Measurements from ENCODE around the gene ADD1. TPM values are rescaled to one million over a fixed set of nuclear protein-coding genes. Genes with fewer than 3 reads are reported as not detected.

The ADD1 gene
- total RNA-seq, 6 experiments from 2014 or later: 94.4 to 120 (median 103) TPM

DNA sequence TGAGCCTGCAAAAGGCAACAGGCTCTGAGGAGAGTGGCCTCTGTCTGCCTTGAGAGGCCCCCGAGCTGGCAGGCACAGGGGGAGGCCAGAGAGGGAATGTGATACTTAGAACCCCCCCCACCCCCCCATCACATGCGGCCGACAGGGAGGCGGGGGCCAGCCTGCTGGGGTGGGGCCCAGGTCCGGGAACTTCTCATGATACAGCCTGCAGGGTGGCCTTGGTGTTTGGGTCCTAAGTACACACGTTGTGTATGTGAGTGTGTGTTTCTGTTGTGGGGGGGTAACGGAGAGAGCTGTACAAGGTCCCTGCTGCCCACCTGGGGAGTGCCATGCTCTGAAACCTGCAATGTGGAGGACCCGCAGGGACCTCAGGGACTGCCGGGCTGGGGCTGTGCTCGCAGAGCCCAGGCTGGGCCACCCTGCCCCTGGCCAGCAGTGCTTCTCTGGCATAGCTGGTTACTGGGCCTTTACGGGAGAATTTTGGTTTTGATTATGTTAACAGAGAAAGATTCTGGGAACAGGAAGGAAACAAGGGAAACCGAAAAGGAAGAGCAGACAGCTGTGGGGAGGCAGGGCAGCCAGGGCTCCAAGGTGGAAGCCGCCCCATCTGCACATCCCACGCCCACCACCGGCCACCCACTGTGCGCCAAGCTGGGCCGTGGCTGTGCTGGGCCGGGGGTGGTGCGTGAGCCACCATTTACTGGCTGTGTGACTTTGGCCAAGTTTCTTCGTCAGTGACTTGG is 30.9 kb upstream of the ADD1 start:
- DNase-seq (no peak), ATAC-seq (peak in 2 of 4 donors; percentile 3)
- peak overlapping the region; percentile 24 to 43 (median 35) for H3K4me3 ChIP-seq
- peaks cover 0 to 11% (median 1%) of the 10 kb centered on the region in 4 donors for H3K36me3 ChIP-seq
- H3K27ac ChIP-seq: peak overlapping the region; percentile 46 to 78 (median 67)
- peaks cover 0 to 42% (median 5%) of the 10 kb centered on the region in 4 donors for H3K4me1 ChIP-seq
- 27% methylated on average over 8 of the region's 20 CpGs for WGBS (ENCODE audit: insufficient coverage, low coverage, low lambda C conversion rate, missing lambda C conversion rate)
- no peaks in the 10 kb centered on the region for H3K27me3 ChIP-seq
- no peak for TF ChIP-seq POLR2A (IDR thresholded peaks at IDR 0.05)
- TF ChIP-seq, protein P1, sequence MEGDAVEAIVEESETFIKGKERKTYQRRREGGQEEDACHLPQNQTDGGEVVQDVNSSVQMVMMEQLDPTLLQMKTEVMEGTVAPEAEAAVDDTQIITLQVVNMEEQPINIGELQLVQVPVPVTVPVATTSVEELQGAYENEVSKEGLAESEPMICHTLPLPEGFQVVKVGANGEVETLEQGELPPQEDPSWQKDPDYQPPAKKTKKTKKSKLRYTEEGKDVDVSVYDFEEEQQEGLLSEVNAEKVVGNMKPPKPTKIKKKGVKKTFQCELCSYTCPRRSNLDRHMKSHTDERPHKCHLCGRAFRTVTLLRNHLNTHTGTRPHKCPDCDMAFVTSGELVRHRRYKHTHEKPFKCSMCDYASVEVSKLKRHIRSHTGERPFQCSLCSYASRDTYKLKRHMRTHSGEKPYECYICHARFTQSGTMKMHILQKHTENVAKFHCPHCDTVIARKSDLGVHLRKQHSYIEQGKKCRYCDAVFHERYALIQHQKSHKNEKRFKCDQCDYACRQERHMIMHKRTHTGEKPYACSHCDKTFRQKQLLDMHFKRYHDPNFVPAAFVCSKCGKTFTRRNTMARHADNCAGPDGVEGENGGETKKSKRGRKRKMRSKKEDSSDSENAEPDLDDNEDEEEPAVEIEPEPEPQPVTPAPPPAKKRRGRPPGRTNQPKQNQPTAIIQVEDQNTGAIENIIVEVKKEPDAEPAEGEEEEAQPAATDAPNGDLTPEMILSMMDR (IDR thresholded peaks at IDR 0.05): no peak
- no peaks in the 10 kb centered on the region for H3K9me3 ChIP-seq
- intact Hi-C loops (cut with DNase I): no loop called here

DNA sequence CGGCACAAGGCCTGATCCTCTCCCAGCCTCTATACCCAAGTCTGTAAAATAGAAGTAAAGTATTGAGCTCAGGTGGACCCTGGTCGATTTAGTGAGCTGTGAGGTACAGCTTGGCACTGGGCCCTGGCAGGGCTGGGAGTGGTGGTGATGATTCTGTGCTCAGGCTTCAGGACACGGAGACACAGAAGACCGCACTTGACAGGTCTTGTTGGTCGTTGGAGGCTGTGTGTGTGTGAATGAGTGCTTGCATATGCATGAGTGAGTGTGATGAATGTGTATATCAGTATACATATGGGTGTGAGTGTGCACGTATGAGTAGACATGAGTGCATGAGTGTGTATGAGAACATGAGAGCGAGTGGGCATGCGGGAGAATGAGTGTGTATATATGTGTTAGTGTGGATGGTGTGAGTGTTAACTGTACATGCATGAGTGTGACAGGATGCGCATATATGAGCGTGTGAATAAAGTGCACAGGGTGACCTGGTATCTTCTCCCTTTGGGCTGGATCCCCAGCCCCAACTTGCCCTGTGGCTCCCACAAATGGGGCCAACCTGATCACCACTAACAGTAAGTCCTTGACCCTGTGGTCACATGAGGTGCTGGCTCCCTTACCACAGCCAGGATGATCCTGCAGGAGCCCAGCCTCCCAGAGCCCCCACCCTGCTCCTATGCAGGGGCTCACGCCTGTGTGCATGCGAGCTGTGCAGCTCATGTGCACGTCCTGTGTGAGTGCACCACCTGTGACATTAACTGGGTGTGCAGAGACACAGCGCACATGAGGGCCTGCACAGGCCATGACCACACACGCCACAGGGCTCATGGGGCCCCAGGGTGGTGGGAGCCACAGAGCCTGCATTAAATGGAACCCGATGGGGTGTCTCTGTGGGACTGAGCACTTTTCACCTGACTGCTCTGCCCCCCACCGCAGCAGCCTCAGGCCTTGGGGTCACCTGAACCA is 29.9 kb upstream of the ADD1 start:
- Histone ChIP-seq H3K9me3 (no peaks in the 10 kb centered on the region), H3K36me3 (peaks cover 0 to 11% (median 1%) of the 10 kb centered on the region in 4 donors), H3K4me3 (peak overlapping the region in 2 of 3 donors; percentile 24 to 43), H3K4me1 (peaks cover 0 to 40% (median 5%) of the 10 kb centered on the region in 4 donors), H3K27ac (no peak overlapping the region), H3K27me3 (no peaks in the 10 kb centered on the region)
- intact Hi-C loops (cut with DNase I): no loop called here
- WGBS (ENCODE audit: insufficient coverage, low coverage, low lambda C conversion rate, missing lambda C conversion rate): 62% methylated on average over 9 of the region's 17 CpGs
- DNase-seq (no peak), ATAC-seq (no peak)
- no peak for TF ChIP-seq POLR2A (IDR thresholded peaks at IDR 0.05)
- TF ChIP-seq, protein P1 (IDR thresholded peaks at IDR 0.05): no peak

DNA sequence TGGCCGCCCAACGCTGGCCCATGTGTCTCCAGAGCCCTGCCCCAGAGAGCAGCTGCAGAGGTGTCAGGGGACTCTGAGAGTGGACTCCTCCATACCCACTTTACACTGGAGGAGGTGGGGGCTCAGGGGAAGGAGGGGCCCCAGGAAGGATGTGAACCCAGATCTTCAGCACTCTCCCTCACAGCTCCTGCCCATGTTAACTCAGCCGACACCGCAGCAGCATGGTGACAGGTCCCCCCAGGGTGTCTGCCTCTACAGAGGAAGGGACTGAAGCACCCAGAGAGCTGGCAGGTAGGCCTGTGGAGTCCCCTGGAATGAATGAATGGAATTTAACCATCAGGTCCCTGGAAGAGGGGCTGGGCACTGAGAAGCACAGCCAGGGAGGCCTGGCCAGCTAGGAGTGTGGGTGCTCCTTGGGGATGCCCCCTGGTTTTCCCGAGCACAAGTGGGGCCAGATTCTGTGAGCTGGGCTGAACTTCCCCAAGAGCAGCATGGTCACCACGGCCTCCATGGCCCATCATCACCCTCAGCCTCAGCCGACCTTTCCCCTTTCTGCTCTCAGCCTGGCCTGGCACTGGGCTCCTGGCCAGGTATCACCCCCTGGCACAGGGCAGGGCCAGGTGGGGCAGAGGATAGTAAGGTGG is 28.9 kb upstream of the ADD1 start:
- intact Hi-C loops (cut with DNase I): no loop called here
- 40% methylated on average over 3 of the region's 7 CpGs for WGBS (ENCODE audit: insufficient coverage, low coverage, low lambda C conversion rate, missing lambda C conversion rate)
- Histone ChIP-seq H3K27ac (no peak overlapping the region), H3K9me3 (no peaks in the 10 kb centered on the region), H3K36me3 (peaks cover 0 to 11% (median 1%) of the 10 kb centered on the region in 4 donors), H3K4me1 (peaks cover 0 to 34% (median 3%) of the 10 kb centered on the region in 4 donors), H3K4me3 (no peak overlapping the region), H3K27me3 (no peaks in the 10 kb centered on the region)
- ATAC-seq: no peak
- TF ChIP-seq, protein P1 (IDR thresholded peaks at IDR 0.05): no peak
- no peak for TF ChIP-seq POLR2A (IDR thresholded peaks at IDR 0.05)
- DNase-seq: no peak

DNA sequence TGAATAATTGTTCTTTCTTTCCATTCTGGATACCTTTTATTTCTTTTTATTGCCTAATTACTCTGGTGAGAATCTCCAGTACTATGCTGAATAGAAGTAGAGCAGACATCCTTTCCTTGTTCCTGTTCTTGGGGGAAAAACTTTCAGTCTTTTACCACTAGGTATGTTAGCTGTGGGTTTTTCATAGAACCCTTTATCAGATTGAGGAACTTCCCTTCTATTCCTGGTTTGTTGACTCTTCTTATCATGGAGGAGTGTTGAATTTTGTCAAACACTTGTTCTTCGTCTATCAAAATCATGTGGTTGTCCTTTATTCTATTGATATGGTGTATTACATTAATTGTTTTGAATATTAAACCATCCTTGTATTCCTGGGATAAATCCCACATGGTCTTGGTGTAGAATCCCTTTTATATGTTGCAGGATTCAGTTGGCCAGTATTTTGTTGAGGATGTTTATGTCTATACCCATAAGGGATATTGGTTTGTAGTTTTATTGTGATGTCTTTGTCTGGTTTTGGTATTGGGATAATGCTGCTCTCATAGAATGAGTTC is 27.2 kb upstream of the ADD1 start:
- intact Hi-C loops (cut with DNase I): no loop called here
- DNase-seq (no peak), ATAC-seq (no peak)
- TF ChIP-seq POLR2A (IDR thresholded peaks at IDR 0.05): no peak
- TF ChIP-seq, protein P1 (IDR thresholded peaks at IDR 0.05): no peak
- Histone ChIP-seq H3K9me3 (no peaks in the 10 kb centered on the region), H3K27me3 (no peaks in the 10 kb centered on the region), H3K4me1 (peaks cover 0 to 22% (median 0%) of the 10 kb centered on the region in 4 donors), H3K36me3 (peaks cover 0 to 21% (median 1%) of the 10 kb centered on the region in 4 donors), H3K4me3 (no peak overlapping the region), H3K27ac (no peak overlapping the region)
- 57% methylated on average over 1 of the region's 1 CpG for WGBS (ENCODE audit: insufficient coverage, low coverage, low lambda C conversion rate, missing lambda C conversion rate)

Data from right lobe of liver (tissue), 6 donors.